RWPE1 (cell line): ENCODE results near the gene ARIH1.

Experiments used
- CTCF ChIA-PET: fragments of 350-600 bp; sonication (Branson Sonifier 250); formaldehyde crosslinking; extraction: SDS; loops from one replicate; lab custom pipeline; 2021; lab: Yijun Ruan, JAX
- POLR2A ChIA-PET: fragments of 400-600 bp; formaldehyde crosslinking; extraction: SDS; loops from one replicate; lab custom pipeline; 2020; ENCODE audit warnings: antibody characterized with exemption; ENCODE audit not compliant: low non-redundant PET; lab: Yijun Ruan, JAX
- DNase-seq: peaks from one replicate; pipeline ENCODE4 v3.0.0; 2012; ENCODE audit warnings: low spot score
- H3K27ac ChIP-seq: fragments of 450-650 bp; 2 replicates; pipeline ENCODE4 v1.5.1; 2017
- TF ChIP-seq, protein P1 (sequence below): fragments of 450-650 bp; conservative IDR thresholded peaks from 2 replicates; pipeline ENCODE4 v1.5.1; 2017; ENCODE audit warnings: low read depth, mild to moderate bottlenecking

The ARIH1 gene

DNA sequence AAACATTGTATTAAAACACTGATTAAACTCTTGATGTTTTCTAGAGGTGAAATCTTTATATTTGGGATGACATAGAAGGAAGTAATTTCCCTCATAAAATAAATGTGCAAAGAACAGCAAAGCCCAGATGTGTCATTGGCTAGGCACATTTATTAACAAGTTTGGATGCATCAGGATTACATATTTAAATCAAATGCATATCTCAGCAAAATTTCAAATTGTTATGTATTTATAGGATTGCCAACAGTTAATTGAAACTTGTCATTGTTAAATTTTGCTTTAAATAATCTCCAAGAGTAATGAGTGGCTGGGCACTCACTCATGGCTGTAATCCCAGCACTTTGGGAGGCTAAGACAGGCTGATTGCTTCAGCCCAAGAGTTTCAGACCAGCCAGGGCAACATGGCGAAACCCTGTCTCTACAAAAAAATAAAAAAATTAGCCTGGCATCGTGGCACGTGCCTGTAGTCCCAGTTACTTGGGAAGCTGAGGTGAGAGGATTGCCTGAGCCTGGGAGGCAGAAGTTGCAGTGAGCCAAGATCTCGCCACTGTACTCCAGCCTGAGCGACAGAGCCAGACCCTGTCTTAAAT, 28.2 kb downstream of the ARIH1 start:
- POLR2A ChIA-PET = no interaction called here
- CTCF ChIA-PET = no interaction called here

GRCh38 chr15:72503147-72503546, 29.0 kb downstream of the ARIH1 start:
- no peak for DNase-seq
- ChIA-PET POLR2A (no interaction called here), CTCF (no interaction called here)
- H3K27ac ChIP-seq = no peak overlapping the region
- TF ChIP-seq, protein P1, sequence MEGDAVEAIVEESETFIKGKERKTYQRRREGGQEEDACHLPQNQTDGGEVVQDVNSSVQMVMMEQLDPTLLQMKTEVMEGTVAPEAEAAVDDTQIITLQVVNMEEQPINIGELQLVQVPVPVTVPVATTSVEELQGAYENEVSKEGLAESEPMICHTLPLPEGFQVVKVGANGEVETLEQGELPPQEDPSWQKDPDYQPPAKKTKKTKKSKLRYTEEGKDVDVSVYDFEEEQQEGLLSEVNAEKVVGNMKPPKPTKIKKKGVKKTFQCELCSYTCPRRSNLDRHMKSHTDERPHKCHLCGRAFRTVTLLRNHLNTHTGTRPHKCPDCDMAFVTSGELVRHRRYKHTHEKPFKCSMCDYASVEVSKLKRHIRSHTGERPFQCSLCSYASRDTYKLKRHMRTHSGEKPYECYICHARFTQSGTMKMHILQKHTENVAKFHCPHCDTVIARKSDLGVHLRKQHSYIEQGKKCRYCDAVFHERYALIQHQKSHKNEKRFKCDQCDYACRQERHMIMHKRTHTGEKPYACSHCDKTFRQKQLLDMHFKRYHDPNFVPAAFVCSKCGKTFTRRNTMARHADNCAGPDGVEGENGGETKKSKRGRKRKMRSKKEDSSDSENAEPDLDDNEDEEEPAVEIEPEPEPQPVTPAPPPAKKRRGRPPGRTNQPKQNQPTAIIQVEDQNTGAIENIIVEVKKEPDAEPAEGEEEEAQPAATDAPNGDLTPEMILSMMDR = no peak

More for the DNA sequence above, 28.2 kb downstream of the ARIH1 start:
- no peak overlapping the region for H3K27ac ChIP-seq
- TF ChIP-seq, protein P1 = no peak
- DNase-seq = no peak

- POLR2A ChIA-PET = no interaction called here
- CTCF ChIA-PET = interaction anchor here (0.6 to 1.5 kb wide), 3 partner anchors 9 to 706 kb away, joined by 3 to 4 read pairs (median 4); no protein-coding TSS in a partner anchor
- no peak overlapping the region for H3K27ac ChIP-seq
- TF ChIP-seq, protein P1 = no peak
- no peak for DNase-seq
These were observed 33.4 kb downstream of the ARIH1 start for GRCh38 chr15:72507402-72508092.

DNA sequence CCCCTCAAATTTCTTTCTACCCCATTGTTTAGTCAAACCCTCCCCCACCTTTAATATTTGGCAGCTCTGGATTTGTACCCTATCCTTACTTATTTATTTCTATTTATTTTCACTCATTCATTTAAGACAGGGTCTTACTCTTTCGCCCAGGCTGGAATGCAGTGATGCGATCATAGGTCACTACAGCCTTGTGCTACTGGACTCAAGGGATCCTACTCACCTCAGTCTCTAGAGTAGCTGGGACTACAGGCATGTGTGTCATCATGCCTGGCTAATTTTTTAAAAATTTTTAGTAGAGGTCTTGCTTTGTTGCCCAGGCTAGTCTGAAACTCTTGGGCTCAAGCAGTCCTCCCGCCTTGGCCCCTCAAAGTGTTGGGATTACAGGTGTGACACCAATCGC, 35.4 kb downstream of the ARIH1 start:
- no peak overlapping the region for H3K27ac ChIP-seq
- ChIA-PET POLR2A (interaction anchor here (0.6 kb wide), 1 partner anchor 38 kb away, joined by 5 read pairs; no protein-coding TSS in a partner anchor), CTCF (interaction anchor here (0.6 kb wide), 1 partner anchor 1281 kb away, joined by 3 read pairs; no protein-coding TSS in a partner anchor)
- TF ChIP-seq, protein P1 = no peak
- no peak for DNase-seq

DNA sequence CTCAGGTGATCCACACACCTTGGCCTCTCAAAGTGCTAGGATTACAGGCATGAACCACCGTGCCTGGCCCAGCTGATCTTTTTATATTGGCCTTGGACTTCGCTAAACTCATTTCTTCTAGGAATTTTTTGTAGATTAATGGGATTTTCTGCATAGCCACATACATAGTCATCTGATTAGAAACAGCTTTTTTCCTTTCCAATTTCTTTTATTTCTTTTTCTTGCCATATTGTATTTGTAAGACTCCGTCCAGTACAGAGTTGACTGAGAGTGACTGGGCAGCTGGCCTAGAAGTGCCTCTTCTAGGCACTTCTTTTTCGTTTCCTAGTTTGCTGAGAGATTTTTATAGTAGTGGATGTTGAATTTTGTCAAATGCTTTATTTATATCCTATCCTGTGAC, 37.4 kb downstream of the ARIH1 start:
- CTCF ChIA-PET = no interaction called here
- no peak for DNase-seq
- POLR2A ChIA-PET = no interaction called here
- no peak overlapping the region for H3K27ac ChIP-seq
- TF ChIP-seq, protein P1 = no peak

DNA sequence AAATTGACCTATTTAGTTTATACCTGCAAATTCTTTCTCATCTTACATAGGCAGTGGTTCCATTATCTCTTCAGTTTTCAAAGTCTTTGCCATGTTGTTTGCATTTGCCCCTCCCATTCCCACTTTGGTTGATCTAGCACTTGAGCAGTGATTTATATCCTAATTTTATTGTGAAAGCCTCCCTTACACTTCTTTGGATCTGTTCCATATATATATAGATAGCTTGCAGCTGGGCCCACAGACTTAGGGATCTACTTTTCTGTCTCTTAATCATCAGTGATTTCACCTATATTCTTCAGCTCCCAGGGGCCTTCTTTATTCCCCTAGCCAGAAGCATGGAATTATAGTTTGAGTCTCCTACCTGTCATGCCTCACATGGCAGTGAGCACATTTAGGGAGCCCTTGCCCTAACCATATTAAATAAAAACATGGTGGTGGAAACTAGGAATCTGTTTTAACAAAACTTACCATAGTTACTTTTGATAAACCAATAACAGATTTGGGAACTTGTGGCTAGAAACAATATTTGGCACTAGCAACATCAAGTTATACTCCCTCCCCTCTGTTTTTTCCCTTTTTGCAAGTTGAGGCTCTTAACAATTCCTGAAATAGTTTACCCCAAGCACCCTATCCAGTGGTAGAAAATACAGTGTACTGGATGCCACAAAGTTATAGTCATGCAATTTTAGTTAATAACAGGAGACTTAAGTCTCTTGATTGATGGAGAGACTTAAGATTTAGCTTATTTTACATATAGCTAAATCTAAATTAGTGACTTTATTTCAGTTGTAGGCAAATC, 41.7 kb downstream of the ARIH1 start:
- no peak for DNase-seq
- CTCF ChIA-PET = interaction anchor here (1.3 kb wide), 1 partner anchor 9 kb away, joined by 4 read pairs; no protein-coding TSS in a partner anchor
- POLR2A ChIA-PET = no interaction called here
- TF ChIP-seq, protein P1 = no peak
- no peak overlapping the region for H3K27ac ChIP-seq
